HEK293 (cell line): ENCODE data around the gene PTPRO.

Source experiments
- TCF7L2 ChIP-seq: IDR thresholded peaks from 2 replicates; pipeline ENCODE4 v1.6.1; 2011; ENCODE audit warnings: low read depth, mild to moderate bottlenecking, inconsistent platforms, low read length, moderate library complexity, borderline replicate concordance
- ZBTB20 ChIP-seq: fragments of 450-650 bp; formaldehyde crosslinking; IDR thresholded peaks from 2 replicates; pipeline ENCODE4 v1.5.1; 2016; ENCODE audit warnings: missing biosample characterization, missing genetic modification characterization
- ZNF426 ChIP-seq: fragments of 450-650 bp; formaldehyde crosslinking; IDR thresholded peaks from 2 replicates; pipeline ENCODE4 v1.5.1; 2017; ENCODE audit warnings: missing biosample characterization, missing genetic modification characterization, mild to moderate bottlenecking, inconsistent platforms, moderate library complexity
- ZNF510 ChIP-seq: fragments of 450-650 bp; formaldehyde crosslinking; IDR thresholded peaks from 2 replicates; pipeline ENCODE4 v1.5.1; 2018; ENCODE audit warnings: mild to moderate bottlenecking, missing genetic modification characterization, missing biosample characterization; ENCODE audit not compliant: insufficient replicate concordance
- TF ChIP-seq, protein P1 (sequence below): fragments of 450-650 bp; formaldehyde crosslinking; IDR thresholded peaks from 2 replicates; pipeline ENCODE4 v1.5.1; 2016; ENCODE audit warnings: missing biosample characterization, missing genetic modification characterization
- TF ChIP-seq, protein P2 (sequence below): fragments of 450-650 bp; formaldehyde crosslinking; IDR thresholded peaks from 2 replicates; pipeline ENCODE4 v1.5.1; 2016; ENCODE audit warnings: missing biosample characterization, missing genetic modification characterization
- TF ChIP-seq, protein P3 (sequence below): fragments of 450-650 bp; formaldehyde crosslinking; IDR thresholded peaks from 2 replicates; pipeline ENCODE4 v1.5.1; 2016; ENCODE audit warnings: missing biosample characterization, missing genetic modification characterization

DNA sequence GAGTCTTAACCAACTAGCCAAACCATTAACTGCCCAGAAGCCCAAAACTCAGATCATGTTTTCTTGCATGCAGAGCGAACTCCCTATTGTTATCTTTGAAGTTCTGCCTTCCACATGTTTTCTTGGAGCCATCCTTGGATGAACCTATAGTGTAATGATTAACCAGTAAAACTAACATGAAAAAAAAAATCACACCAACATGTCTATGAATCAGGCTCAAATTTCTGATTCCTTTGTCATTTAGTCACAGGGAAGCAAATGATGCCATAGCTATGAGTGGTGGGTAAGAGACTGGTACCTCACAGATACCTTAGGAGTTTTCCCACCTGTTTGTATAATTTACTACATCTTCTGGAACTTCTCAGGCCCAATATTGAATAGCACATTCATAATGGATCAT, 70.7 kb downstream of the PTPRO start:
- TF ChIP-seq, protein P1, sequence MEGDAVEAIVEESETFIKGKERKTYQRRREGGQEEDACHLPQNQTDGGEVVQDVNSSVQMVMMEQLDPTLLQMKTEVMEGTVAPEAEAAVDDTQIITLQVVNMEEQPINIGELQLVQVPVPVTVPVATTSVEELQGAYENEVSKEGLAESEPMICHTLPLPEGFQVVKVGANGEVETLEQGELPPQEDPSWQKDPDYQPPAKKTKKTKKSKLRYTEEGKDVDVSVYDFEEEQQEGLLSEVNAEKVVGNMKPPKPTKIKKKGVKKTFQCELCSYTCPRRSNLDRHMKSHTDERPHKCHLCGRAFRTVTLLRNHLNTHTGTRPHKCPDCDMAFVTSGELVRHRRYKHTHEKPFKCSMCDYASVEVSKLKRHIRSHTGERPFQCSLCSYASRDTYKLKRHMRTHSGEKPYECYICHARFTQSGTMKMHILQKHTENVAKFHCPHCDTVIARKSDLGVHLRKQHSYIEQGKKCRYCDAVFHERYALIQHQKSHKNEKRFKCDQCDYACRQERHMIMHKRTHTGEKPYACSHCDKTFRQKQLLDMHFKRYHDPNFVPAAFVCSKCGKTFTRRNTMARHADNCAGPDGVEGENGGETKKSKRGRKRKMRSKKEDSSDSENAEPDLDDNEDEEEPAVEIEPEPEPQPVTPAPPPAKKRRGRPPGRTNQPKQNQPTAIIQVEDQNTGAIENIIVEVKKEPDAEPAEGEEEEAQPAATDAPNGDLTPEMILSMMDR (tag by site-specific recombination): no peak
- TF ChIP-seq ZNF510 (tag by site-specific recombination) (no peak), TCF7L2 (no peak), ZBTB20 (tag by site-specific recombination) (no peak), ZNF426 (no peak)
- TF ChIP-seq, protein P2, sequence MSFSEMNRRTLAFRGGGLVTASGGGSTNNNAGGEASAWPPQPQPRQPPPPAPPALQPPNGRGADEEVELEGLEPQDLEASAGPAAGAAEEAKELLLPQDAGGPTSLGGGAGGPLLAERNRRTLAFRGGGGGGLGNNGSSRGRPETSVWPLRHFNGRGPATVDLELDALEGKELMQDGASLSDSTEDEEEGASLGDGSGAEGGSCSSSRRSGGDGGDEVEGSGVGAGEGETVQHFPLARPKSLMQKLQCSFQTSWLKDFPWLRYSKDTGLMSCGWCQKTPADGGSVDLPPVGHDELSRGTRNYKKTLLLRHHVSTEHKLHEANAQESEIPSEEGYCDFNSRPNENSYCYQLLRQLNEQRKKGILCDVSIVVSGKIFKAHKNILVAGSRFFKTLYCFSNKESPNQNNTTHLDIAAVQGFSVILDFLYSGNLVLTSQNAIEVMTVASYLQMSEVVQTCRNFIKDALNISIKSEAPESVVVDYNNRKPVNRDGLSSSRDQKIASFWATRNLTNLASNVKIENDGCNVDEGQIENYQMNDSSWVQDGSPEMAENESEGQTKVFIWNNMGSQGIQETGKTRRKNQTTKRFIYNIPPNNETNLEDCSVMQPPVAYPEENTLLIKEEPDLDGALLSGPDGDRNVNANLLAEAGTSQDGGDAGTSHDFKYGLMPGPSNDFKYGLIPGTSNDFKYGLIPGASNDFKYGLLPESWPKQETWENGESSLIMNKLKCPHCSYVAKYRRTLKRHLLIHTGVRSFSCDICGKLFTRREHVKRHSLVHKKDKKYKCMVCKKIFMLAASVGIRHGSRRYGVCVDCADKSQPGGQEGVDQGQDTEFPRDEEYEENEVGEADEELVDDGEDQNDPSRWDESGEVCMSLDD: no peak
- TF ChIP-seq, protein P3, sequence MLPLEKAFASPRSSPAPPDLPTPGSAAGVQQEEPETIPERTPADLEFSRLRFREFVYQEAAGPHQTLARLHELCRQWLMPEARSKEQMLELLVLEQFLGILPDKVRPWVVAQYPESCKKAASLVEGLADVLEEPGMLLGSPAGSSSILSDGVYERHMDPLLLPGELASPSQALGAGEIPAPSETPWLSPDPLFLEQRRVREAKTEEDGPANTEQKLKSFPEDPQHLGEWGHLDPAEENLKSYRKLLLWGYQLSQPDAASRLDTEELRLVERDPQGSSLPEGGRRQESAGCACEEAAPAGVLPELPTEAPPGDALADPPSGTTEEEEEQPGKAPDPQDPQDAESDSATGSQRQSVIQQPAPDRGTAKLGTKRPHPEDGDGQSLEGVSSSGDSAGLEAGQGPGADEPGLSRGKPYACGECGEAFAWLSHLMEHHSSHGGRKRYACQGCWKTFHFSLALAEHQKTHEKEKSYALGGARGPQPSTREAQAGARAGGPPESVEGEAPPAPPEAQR (tag by site-specific recombination): no peak
